HUES6 (cell line): Measurements from ENCODE around the gene TFCP2.
"Not testable (repeated sequence)": the region's sequence is repeated elsewhere in the genome, so short reads cannot be mapped to it uniquely, and the experiment has no call there.

Experiments
- H3K27ac ChIP-seq: 2 replicates; pipeline ENCODE4 v1.7.0; 2013; ENCODE audit warnings: low read depth, mild to moderate bottlenecking, low read length, inconsistent platforms
- H3K27me3 ChIP-seq: 2 replicates; pipeline ENCODE4 v1.6.1; 2013; ENCODE audit warnings: low read length; ENCODE audit not compliant: control insufficient read depth, insufficient read depth
- H3K36me3 ChIP-seq: 2 replicates; pipeline ENCODE4 v1.6.1; 2013; ENCODE audit warnings: low read length; ENCODE audit not compliant: control insufficient read depth, insufficient read depth
- H3K4me1 ChIP-seq: 2 replicates; pipeline ENCODE4 v1.6.1; 2013; ENCODE audit warnings: low read length; ENCODE audit not compliant: control insufficient read depth, insufficient read depth
- H3K4me3 ChIP-seq: 2 replicates; pipeline ENCODE4 v1.5.1; 2013; ENCODE audit warnings: low read depth, low read length
- H3K9ac ChIP-seq: one replicate; pipeline ENCODE4 v1.6.1; 2013; ENCODE audit warnings: mild to moderate bottlenecking, low read length
- H3K9me3 ChIP-seq: 2 replicates; pipeline ENCODE4 v1.6.1; 2013; ENCODE audit warnings: low read depth, low read length; ENCODE audit not compliant: control insufficient read depth, insufficient read depth

Gene TFCP2

DNA sequence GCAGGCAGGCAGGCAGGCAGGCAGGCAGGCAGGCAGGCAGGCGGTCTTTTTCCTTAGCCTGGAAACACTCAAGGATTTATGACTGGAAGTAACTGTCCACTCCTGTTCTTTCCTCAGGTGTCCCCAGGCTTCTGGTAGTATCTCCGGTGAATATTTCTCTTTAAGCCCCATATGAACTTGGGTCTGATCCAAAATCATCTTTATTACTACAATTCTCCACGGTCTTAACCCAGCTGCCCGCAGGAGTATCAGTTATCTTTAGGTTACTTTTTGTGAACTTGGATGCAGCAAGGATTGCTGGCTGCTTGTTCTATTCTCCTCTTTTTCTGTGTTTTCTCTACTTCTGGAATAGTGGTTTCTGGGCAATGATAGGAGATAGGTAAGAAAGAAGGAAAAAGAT lies 92.8 kb downstream of the TFCP2 start:
- H3K4me3 ChIP-seq = no peak overlapping the region
- H3K9me3 ChIP-seq = no peaks in the 10 kb centered on the region
- no peak overlapping the region for H3K27ac ChIP-seq
- H3K36me3 ChIP-seq = peaks cover 11% of the 10 kb centered on the region
- H3K27me3 ChIP-seq = no peaks in the 10 kb centered on the region
- no peak overlapping the region for H3K9ac ChIP-seq
- H3K4me1 ChIP-seq = peaks cover 8% of the 10 kb centered on the region

- H3K27me3 ChIP-seq, H3K4me3 ChIP-seq, H3K4me1 ChIP-seq, H3K27ac ChIP-seq, H3K9ac ChIP-seq, H3K9me3 ChIP-seq: not testable (repeated sequence)
- peaks cover 14% of the 10 kb centered on the region for H3K36me3 ChIP-seq
Observed at GRCh38 chr12:51078866-51079265, 94.1 kb downstream of the TFCP2 start.

DNA sequence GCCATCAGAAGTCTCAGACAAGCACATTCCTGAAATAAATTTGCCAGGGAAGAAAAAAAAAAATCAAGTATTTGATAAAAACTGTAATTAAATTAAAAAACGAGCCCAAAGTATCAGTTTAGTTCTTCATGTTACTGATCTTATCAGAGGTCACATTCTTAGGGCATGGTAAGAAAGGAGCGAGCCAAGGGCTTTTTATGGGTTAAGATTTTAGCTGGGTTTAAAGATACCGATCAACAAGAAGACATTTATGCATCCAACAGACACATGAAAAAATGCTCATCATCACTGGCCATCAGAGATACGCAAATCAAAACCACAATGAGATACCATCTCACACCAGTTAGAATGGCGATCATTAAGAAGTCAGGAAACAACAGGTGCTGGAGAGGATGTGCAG lies 94.6 kb downstream of the TFCP2 start:
- not testable (repeated sequence) for H3K9me3 ChIP-seq, H3K4me1 ChIP-seq, H3K4me3 ChIP-seq, H3K27me3 ChIP-seq, H3K9ac ChIP-seq, H3K27ac ChIP-seq
- H3K36me3 ChIP-seq = peaks cover 20% of the 10 kb centered on the region

GRCh38 chr12:51077930-51078329 lies 95.0 kb downstream of the TFCP2 start:
- Histone ChIP-seq H3K9me3 (no peaks in the 10 kb centered on the region), H3K4me1 (peaks cover 8% of the 10 kb centered on the region), H3K4me3 (no peak overlapping the region), H3K9ac (no peak overlapping the region), H3K27ac (no peak overlapping the region), H3K27me3 (no peaks in the 10 kb centered on the region), H3K36me3 (peaks cover 24% of the 10 kb centered on the region)

- Histone ChIP-seq H3K9me3 (no peaks in the 10 kb centered on the region), H3K4me1 (no peaks in the 10 kb centered on the region), H3K4me3 (no peak overlapping the region), H3K9ac (no peak overlapping the region), H3K36me3 (peaks cover 37% of the 10 kb centered on the region), H3K27me3 (no peaks in the 10 kb centered on the region), H3K27ac (no peak overlapping the region)
Observed at GRCh38 chr12:51076236-51076930, 96.6 kb downstream of the TFCP2 start.

- no peak overlapping the region for H3K27ac ChIP-seq
- no peaks in the 10 kb centered on the region for H3K4me1 ChIP-seq
- no peaks in the 10 kb centered on the region for H3K9me3 ChIP-seq
- H3K36me3 ChIP-seq = peaks cover 45% of the 10 kb centered on the region
- H3K4me3 ChIP-seq = no peak overlapping the region
- H3K9ac ChIP-seq = no peak overlapping the region
- no peaks in the 10 kb centered on the region for H3K27me3 ChIP-seq
Observed at GRCh38 chr12:51075390-51075789, 97.5 kb downstream of the TFCP2 start.

- Histone ChIP-seq H3K27me3 (no peaks in the 10 kb centered on the region), H3K27ac (no peak overlapping the region), H3K9me3 (no peaks in the 10 kb centered on the region), H3K9ac (no peak overlapping the region), H3K4me1 (no peaks in the 10 kb centered on the region), H3K36me3 (peaks cover 72% of the 10 kb centered on the region), H3K4me3 (no peak overlapping the region)
Observed at GRCh38 chr12:51071663-51072062, 101.3 kb downstream of the TFCP2 start.

- Histone ChIP-seq H3K4me1 (no peaks in the 10 kb centered on the region), H3K9me3 (no peaks in the 10 kb centered on the region), H3K27ac (no peak overlapping the region), H3K27me3 (no peaks in the 10 kb centered on the region), H3K9ac (no peak overlapping the region), H3K4me3 (no peak overlapping the region), H3K36me3 (peaks cover 76% of the 10 kb centered on the region)
Observed at GRCh38 chr12:51070004-51070403, 102.9 kb downstream of the TFCP2 start.

DNA sequence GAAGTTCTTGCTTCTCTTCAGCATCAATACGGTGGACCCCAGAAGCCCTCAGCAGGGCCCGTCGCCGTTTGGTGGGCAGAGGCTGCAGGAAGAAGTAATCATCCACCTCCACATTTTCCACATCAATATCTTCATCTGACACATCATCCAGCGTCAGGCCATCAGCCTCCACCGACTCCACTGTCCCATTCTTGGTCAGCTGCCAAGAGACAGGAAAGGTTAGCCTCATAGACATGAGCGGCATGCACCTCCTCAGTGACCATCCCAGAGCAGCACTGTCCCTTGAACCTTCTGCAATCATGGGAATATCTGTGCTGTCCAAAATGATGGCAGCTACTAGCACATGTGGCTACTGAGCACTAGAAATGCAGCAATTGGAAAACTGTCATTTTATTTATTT lies 105.2 kb downstream of the TFCP2 start:
- H3K9me3 ChIP-seq = no peaks in the 10 kb centered on the region
- H3K36me3 ChIP-seq = peaks cover 85% of the 10 kb centered on the region
- no peak overlapping the region for H3K4me3 ChIP-seq
- H3K9ac ChIP-seq = no peak overlapping the region
- no peaks in the 10 kb centered on the region for H3K27me3 ChIP-seq
- no peaks in the 10 kb centered on the region for H3K4me1 ChIP-seq
- H3K27ac ChIP-seq = no peak overlapping the region

DNA sequence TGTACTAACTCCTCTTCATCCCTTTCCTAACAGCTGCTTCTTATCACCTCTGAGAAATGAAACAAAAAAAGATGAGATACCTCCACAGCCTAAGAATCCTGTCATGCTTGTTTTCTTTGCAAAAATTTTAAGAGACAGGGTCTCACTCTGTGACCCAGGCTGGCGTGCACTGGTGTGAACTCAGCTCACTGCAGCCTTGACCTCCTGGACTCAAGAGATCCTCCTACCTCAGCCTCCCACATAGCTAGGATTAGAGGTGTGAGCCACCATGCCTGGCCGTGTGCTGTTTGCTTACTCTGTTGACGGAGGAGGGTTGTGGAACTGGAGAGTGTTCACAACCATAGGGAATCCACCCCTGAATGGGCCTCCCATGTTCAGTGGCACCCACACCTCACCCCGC lies 105.7 kb downstream of the TFCP2 start:
- Histone ChIP-seq H3K4me1 (no peaks in the 10 kb centered on the region), H3K36me3 (peaks cover 87% of the 10 kb centered on the region), H3K27ac (no peak overlapping the region), H3K4me3 (no peak overlapping the region), H3K9me3 (no peaks in the 10 kb centered on the region), H3K9ac (no peak overlapping the region), H3K27me3 (no peaks in the 10 kb centered on the region)

DNA sequence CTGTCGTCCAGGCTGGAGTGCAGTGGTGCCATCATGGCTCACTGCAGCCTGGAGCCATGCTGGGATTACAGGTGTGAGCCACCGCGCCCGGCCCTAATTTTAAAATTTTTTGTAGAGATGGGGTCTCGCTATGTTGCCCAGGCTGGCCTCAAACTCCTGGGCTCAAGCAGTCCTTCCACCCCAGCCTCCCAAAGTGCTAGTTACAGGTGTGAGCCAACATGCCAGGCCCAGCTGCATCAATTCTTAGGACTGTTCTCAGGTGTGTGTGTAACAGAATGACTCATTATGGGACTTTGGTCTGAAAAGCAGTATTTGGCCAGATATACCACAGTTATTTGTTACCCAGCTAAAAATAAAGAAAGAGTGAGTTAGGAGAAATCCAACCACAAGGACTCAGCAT lies 107.4 kb downstream of the TFCP2 start:
- H3K9ac ChIP-seq = no peak overlapping the region
- H3K27me3 ChIP-seq = no peaks in the 10 kb centered on the region
- peaks cover 86% of the 10 kb centered on the region for H3K36me3 ChIP-seq
- no peaks in the 10 kb centered on the region for H3K4me1 ChIP-seq
- H3K27ac ChIP-seq = no peak overlapping the region
- H3K9me3 ChIP-seq = no peaks in the 10 kb centered on the region
- H3K4me3 ChIP-seq = no peak overlapping the region
